A549 (cell line): ENCODE measurements around the gene PTPRN2.
"Not testable (repeated sequence)": the region's sequence is repeated elsewhere in the genome, so short reads cannot be mapped to it uniquely, and the experiment has no call there.

Experiments
- BHLHE40 ChIP-seq: IDR thresholded peaks from 2 replicates; pipeline ENCODE4 v1.6.1; 2012; ENCODE audit warnings: low read depth, low read length, inconsistent platforms
- CTCF ChIP-seq: fragments of >200 bp; sonication (Bioruptor Twin); formaldehyde crosslinking; IDR thresholded peaks from 3 replicates; pipeline ENCODE4 v1.5.1; 2016
- ESRRA ChIP-seq: fragments of 150-350 bp; IDR thresholded peaks from 2 replicates; pipeline ENCODE4 v1.6.1; 2014; ENCODE audit warnings: mild to moderate bottlenecking, low read length, borderline replicate concordance
- KDM1A ChIP-seq: fragments of 200-600 bp; sonication (generic); IDR thresholded peaks from 2 replicates; pipeline ENCODE4 v1.6.1; 2016; ENCODE audit warnings: low read depth, mild to moderate bottlenecking
- RFX5 ChIP-seq: fragments of 450-650 bp; IDR thresholded peaks from 2 replicates; pipeline ENCODE4 v1.7.1; 2014; ENCODE audit warnings: antibody characterized with exemption, mild to moderate bottlenecking, moderate library complexity
- RNF2 ChIP-seq: fragments of 200-600 bp; sonication (generic); IDR thresholded peaks from 2 replicates; pipeline ENCODE4 v1.6.1; 2016; ENCODE audit warnings: low read depth, mild to moderate bottlenecking, antibody characterized with exemption, moderate library complexity, borderline replicate concordance

GRCh38 chr7:158385496-158386354, 201.9 kb downstream of the PTPRN2 start:
- not testable (repeated sequence) for TF ChIP-seq CTCF, RFX5, ESRRA, RNF2, KDM1A, BHLHE40
